ENCODE results near the gene DDX18.

Gene DDX18

DNA sequence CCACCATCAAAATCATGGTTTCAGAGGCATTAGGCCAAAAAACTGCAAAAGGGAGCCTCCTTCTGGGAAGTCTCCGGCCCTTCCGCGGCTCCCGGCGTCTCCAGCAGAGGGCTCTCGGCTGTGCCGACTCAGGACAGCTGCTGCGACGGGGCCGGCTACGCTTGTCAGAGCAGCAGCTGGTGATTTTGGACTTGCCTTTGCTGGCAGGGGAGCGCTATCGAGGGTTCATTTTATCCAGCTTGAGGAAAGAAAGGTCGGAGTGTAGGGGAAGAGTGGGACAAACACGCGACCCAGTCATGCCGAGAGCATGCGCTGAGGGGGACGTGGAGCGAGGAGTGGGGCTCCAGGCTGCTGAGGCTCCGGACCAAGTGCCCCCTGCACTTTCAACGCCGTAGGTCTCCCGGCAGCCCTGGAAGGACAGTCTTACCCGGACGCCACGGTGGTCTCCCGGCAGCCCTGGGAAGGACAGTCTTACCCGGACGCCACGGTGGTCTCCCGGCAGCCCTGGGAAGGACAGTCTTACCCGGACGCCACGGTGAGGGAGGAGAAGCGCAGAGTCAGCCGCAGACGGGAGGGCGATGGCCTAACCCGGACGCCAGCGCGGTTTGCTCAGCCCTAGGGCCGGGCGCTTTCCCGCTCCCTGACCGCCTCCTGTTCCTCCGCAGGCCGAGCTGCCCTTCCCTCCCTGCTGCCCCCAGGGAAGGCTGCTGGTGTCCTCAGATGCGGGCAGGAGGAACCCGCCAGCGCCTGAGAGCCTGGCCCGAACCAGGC, 21.7 kb downstream of the DDX18 start:
- peaks cover under 1% of the 10 kb centered on the region for H3K4me1 ChIP-seq (ENCODE audit: control insufficient read depth, low read depth, low read length)
- no peak overlapping the region for H3K9ac ChIP-seq (ENCODE audit: low read length)
- H3K9me3 ChIP-seq (ENCODE audit: control insufficient read depth, low read depth, low read length): no peaks in the 10 kb centered on the region
- peaks cover 18% of the 10 kb centered on the region for H3K36me3 ChIP-seq (ENCODE audit: control insufficient read depth, low read depth, low read length)
- H3K27ac ChIP-seq (ENCODE audit: low read length): no peak overlapping the region
- H3K4me3 ChIP-seq (ENCODE audit: low read length): peak overlapping the region; percentile 38
- H3K27me3 ChIP-seq (ENCODE audit: control insufficient read depth, insufficient read depth, low read length): peaks cover 3% of the 10 kb centered on the region

DNA sequence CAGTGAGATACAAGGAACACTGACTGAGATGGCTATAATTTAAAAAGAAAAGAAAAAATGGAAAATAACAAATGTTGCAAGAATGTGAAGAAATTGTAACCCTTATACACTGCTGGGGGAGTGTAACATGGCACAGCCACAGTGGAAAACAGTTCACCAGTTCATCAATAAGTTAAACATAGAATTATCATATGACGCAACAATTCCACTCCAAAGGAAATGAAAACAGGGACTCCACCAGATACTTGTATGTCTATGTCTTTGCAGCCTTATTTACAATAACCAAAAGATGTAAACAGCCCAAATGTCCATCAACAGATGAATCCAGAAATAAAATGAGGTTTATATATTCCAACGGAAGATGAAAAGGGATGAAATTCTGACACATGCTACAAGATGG, 30.8 kb downstream of the DDX18 start:
- Histone ChIP-seq H3K4me3 (ENCODE audit: low read length) (no peak overlapping the region), H3K9me3 (ENCODE audit: control insufficient read depth, low read depth, low read length) (no peaks in the 10 kb centered on the region), H3K9ac (ENCODE audit: low read length) (no peak overlapping the region), H3K4me1 (ENCODE audit: control insufficient read depth, low read depth, low read length) (peaks cover 23% of the 10 kb centered on the region), H3K27me3 (ENCODE audit: control insufficient read depth, insufficient read depth, low read length) (no peaks in the 10 kb centered on the region), H3K27ac (ENCODE audit: low read length) (no peak overlapping the region), H3K36me3 (ENCODE audit: control insufficient read depth, low read depth, low read length) (no peaks in the 10 kb centered on the region)

DNA sequence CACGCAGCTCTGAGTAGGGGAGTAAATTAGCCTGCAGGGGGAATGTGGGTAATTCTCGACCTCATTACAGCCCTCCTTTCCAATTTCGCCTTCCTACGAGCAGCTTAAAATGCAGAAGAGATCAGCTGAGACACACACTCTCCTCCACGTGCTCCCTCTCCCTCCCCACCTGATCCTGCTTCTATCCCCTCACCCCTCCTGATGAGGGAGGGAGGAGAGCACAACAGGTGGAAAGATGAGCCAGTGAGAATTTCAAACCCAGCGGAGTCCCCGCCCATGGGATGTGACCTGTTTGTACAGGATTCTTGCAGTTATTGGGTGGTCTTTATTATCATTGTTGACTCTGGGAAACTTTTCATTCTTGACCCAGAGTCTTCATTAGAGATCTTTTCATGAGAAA, 35.5 kb downstream of the DDX18 start:
- Histone ChIP-seq H3K4me1 (ENCODE audit: control insufficient read depth, low read depth, low read length) (peaks cover 25% of the 10 kb centered on the region), H3K4me3 (ENCODE audit: low read length) (peak overlapping the region; percentile 40), H3K27ac (ENCODE audit: low read length) (no peak overlapping the region), H3K9ac (ENCODE audit: low read length) (no peak overlapping the region), H3K36me3 (ENCODE audit: control insufficient read depth, low read depth, low read length) (no peaks in the 10 kb centered on the region), H3K27me3 (ENCODE audit: control insufficient read depth, insufficient read depth, low read length) (no peaks in the 10 kb centered on the region), H3K9me3 (ENCODE audit: control insufficient read depth, low read depth, low read length) (no peaks in the 10 kb centered on the region)

DNA sequence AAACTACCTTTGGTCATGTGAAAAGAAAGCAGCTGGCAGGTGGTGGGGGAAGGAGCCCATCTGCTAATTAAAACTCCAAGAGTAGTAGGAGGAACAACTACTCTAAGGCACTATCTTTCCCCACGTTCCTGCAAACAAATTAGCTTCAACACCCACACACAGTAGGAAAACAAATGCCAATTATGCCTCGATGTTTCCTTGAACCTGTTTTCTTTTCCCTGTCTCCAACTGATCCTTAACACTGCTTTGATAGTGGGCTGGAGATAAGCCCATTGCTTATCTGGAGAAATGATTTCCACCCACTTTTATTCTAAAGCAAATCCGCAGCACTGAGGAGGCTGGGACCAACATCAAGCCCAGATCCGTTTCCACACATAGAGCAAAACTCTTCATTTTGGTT, 36.0 kb downstream of the DDX18 start:
- no peaks in the 10 kb centered on the region for H3K36me3 ChIP-seq (ENCODE audit: control insufficient read depth, low read depth, low read length)
- no peak overlapping the region for H3K27ac ChIP-seq (ENCODE audit: low read length)
- peak overlapping the region; percentile 40 for H3K4me3 ChIP-seq (ENCODE audit: low read length)
- H3K27me3 ChIP-seq (ENCODE audit: control insufficient read depth, insufficient read depth, low read length): no peaks in the 10 kb centered on the region
- no peaks in the 10 kb centered on the region for H3K9me3 ChIP-seq (ENCODE audit: control insufficient read depth, low read depth, low read length)
- H3K9ac ChIP-seq (ENCODE audit: low read length): no peak overlapping the region
- peaks cover 25% of the 10 kb centered on the region for H3K4me1 ChIP-seq (ENCODE audit: control insufficient read depth, low read depth, low read length)

DNA sequence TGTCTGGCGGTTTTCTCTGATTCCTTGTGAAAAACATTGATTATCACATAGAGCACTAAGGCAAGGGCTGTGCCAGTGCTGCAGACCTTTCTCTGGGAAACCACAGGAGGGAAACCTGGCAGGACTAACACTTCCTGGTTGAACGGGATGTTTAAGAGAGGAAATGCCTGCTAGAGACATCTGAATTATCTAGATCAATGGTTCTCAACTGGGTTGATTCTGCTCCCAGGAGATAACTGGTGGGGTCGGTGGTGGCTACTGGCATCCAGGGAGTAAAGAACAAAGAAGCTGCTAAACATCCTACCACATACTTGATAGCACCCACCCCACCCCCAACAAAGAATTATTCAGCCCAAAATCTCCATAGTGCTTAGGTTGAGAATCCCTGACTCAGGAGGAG, 37.5 kb downstream of the DDX18 start:
- Histone ChIP-seq H3K4me3 (ENCODE audit: low read length) (no peak overlapping the region), H3K36me3 (ENCODE audit: control insufficient read depth, low read depth, low read length) (no peaks in the 10 kb centered on the region), H3K27ac (ENCODE audit: low read length) (no peak overlapping the region), H3K27me3 (ENCODE audit: control insufficient read depth, insufficient read depth, low read length) (no peaks in the 10 kb centered on the region), H3K9me3 (ENCODE audit: control insufficient read depth, low read depth, low read length) (no peaks in the 10 kb centered on the region), H3K9ac (ENCODE audit: low read length) (no peak overlapping the region), H3K4me1 (ENCODE audit: control insufficient read depth, low read depth, low read length) (peaks cover 25% of the 10 kb centered on the region)

DNA sequence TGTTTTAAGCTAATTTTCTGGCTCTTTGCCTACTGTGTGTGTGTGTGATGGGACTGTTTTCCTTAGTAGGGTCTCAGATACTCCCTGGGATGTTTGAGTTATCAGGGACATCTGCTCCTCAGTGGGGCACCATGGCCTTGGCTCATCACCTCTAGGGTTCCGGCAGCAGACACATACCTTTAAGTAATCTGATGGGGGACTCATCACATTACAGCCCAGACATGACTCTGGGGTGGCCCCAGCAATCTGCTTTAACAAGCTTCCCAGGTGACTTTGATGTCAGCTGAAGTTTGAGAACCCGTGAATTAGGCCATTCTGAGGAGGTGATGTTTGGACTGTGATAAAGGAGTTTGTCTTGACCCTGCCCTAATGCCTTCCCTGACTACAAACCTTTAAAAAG, 38.8 kb downstream of the DDX18 start:
- Histone ChIP-seq H3K27me3 (ENCODE audit: control insufficient read depth, insufficient read depth, low read length) (peaks cover 4% of the 10 kb centered on the region), H3K36me3 (ENCODE audit: control insufficient read depth, low read depth, low read length) (no peaks in the 10 kb centered on the region), H3K9ac (ENCODE audit: low read length) (no peak overlapping the region), H3K4me3 (ENCODE audit: low read length) (no peak overlapping the region), H3K4me1 (ENCODE audit: control insufficient read depth, low read depth, low read length) (peaks cover 25% of the 10 kb centered on the region), H3K9me3 (ENCODE audit: control insufficient read depth, low read depth, low read length) (no peaks in the 10 kb centered on the region), H3K27ac (ENCODE audit: low read length) (no peak overlapping the region)

DNA sequence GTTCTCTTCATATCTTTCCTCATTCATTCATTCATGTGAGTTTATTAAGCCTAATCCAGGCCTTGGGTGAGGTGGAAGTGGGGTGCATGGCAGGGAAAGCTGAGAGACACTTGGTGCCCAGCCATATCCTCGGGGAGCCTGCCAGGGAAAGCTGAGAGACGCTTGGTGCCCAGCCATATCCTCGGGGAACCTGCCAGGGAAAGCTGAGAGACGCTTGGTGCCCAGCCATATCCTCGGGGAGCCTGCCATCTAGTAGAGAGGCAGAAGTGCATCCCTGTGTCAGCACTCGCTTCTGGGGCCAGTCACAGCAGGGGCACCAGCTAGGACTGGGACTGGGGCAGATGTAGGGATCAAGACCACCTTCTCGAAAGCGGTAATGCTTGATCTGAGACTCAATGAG, 39.4 kb downstream of the DDX18 start:
- Histone ChIP-seq H3K36me3 (ENCODE audit: control insufficient read depth, low read depth, low read length) (no peaks in the 10 kb centered on the region), H3K4me1 (ENCODE audit: control insufficient read depth, low read depth, low read length) (peaks cover 25% of the 10 kb centered on the region), H3K4me3 (ENCODE audit: low read length) (no peak overlapping the region), H3K27ac (ENCODE audit: low read length) (no peak overlapping the region), H3K27me3 (ENCODE audit: control insufficient read depth, insufficient read depth, low read length) (peaks cover 5% of the 10 kb centered on the region), H3K9ac (ENCODE audit: low read length) (no peak overlapping the region), H3K9me3 (ENCODE audit: control insufficient read depth, low read depth, low read length) (no peaks in the 10 kb centered on the region)

DNA sequence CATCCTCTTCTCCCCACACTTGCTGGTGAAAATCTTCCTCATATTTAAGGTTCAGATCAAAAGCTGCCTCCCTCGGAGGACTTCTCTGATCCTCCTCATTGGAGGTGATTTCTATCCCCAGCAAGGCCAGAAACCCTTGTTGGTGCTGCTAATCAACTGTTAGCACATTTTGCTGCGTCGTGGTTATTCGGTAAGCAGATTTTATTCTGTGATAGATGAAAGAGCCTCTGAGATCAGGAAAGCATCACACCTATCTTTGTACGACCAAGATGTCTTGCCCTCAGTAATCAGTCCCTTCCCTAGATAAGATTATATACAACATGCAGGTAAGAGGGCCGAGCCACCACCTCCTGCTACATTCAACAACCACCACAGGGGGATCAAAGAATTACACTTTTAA, 40.1 kb downstream of the DDX18 start:
- peaks cover 20% of the 10 kb centered on the region for H3K4me1 ChIP-seq (ENCODE audit: control insufficient read depth, low read depth, low read length)
- no peaks in the 10 kb centered on the region for H3K9me3 ChIP-seq (ENCODE audit: control insufficient read depth, low read depth, low read length)
- no peak overlapping the region for H3K27ac ChIP-seq (ENCODE audit: low read length)
- peaks cover 5% of the 10 kb centered on the region for H3K27me3 ChIP-seq (ENCODE audit: control insufficient read depth, insufficient read depth, low read length)
- H3K36me3 ChIP-seq (ENCODE audit: control insufficient read depth, low read depth, low read length): no peaks in the 10 kb centered on the region
- no peak overlapping the region for H3K4me3 ChIP-seq (ENCODE audit: low read length)
- no peak overlapping the region for H3K9ac ChIP-seq (ENCODE audit: low read length)

DNA sequence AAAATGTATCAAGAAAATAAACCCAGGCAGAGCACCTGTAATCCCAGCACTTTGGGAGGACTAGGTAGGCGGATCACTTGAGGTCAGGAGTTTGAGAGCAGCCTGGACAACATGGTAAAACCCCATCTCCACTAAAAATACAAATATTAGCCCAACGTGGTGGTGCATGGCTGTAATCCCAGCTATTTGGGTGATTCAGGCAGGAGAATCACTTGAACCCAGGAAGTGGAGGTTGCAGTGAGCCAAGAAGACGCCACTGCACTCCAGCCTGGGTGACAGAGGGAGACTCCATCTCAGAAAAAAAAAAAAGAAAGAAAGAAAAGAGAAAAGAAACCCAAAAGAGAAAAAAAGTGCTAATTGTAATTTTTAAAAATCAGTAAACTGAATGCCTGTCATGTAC, 41.4 kb downstream of the DDX18 start:
- no peak overlapping the region for H3K9ac ChIP-seq (ENCODE audit: low read length)
- H3K27me3 ChIP-seq (ENCODE audit: control insufficient read depth, insufficient read depth, low read length): peaks cover 5% of the 10 kb centered on the region
- H3K4me3 ChIP-seq (ENCODE audit: low read length): no peak overlapping the region
- H3K9me3 ChIP-seq (ENCODE audit: control insufficient read depth, low read depth, low read length): no peaks in the 10 kb centered on the region
- H3K27ac ChIP-seq (ENCODE audit: low read length): no peak overlapping the region
- peaks cover 7% of the 10 kb centered on the region for H3K4me1 ChIP-seq (ENCODE audit: control insufficient read depth, low read depth, low read length)
- H3K36me3 ChIP-seq (ENCODE audit: control insufficient read depth, low read depth, low read length): no peaks in the 10 kb centered on the region

DNA sequence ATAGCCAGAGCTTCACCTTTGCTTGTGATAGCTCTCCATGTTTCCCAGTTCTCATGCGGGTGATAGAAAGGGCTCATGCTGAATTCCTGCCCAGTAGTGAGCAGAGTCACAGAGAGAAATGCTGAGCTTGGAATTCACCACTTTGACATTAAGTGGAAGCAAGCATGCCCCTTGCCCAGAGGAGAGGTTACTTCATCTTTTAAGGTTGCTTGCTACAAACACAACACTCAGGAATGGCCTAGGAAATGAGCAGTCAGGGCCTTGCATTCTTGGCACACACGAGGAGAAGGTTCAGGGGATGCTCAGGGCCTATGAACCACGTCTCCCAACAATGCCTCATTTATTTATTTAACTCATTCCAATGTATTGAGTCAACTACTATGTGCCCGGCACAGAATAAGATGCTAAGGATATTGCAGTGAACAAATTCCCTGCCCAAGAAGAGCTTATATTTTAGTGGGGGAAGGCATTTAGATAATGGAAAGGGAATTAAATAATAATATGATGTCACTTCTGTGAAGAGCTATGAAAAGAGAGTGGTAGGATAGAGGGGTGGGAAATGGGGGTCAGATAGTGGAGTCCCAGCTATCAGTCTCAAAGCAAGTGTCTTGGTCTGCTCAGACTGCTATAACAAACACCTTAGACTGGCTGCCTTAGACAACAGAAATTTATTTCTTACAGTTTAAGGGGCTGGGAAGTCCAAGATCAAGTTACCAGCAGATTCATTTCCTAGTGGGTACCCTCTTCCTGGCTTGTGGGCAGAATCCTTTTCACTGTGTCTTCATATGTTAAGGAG, 42.1 kb downstream of the DDX18 start:
- H3K36me3 ChIP-seq (ENCODE audit: control insufficient read depth, low read depth, low read length): no peaks in the 10 kb centered on the region
- no peak overlapping the region for H3K4me3 ChIP-seq (ENCODE audit: low read length)
- peaks cover 5% of the 10 kb centered on the region for H3K27me3 ChIP-seq (ENCODE audit: control insufficient read depth, insufficient read depth, low read length)
- no peaks in the 10 kb centered on the region for H3K9me3 ChIP-seq (ENCODE audit: control insufficient read depth, low read depth, low read length)
- no peak overlapping the region for H3K27ac ChIP-seq (ENCODE audit: low read length)
- H3K9ac ChIP-seq (ENCODE audit: low read length): no peak overlapping the region
- H3K4me1 ChIP-seq (ENCODE audit: control insufficient read depth, low read depth, low read length): peaks cover 7% of the 10 kb centered on the region

DNA sequence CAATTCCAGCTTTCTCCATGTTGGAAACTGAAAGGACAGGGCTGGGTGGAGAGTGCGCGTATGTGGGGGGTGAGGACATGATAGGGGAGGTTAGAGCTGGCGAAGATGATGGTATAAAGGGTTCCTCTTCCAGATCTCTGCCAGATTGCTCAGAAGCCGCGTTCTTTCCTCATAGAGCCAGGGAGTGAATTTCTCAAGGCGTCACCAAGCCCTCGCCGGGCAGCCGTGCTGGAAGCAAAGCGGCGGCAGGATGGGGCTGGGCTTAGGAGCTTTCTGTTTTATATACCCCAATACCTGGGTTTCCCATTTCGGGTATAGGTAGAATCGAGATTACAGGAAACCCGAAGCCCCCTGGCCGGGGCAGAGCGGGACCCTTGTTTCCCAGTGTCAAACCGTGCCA, 43.8 kb downstream of the DDX18 start:
- H3K27ac ChIP-seq (ENCODE audit: low read length): no peak overlapping the region
- H3K4me1 ChIP-seq (ENCODE audit: control insufficient read depth, low read depth, low read length): no peaks in the 10 kb centered on the region
- H3K9me3 ChIP-seq (ENCODE audit: control insufficient read depth, low read depth, low read length): no peaks in the 10 kb centered on the region
- H3K9ac ChIP-seq (ENCODE audit: low read length): no peak overlapping the region
- peak overlapping the region; percentile 13 for H3K4me3 ChIP-seq (ENCODE audit: low read length)
- peaks cover 5% of the 10 kb centered on the region for H3K27me3 ChIP-seq (ENCODE audit: control insufficient read depth, insufficient read depth, low read length)
- no peaks in the 10 kb centered on the region for H3K36me3 ChIP-seq (ENCODE audit: control insufficient read depth, low read depth, low read length)

Data from iPS-18a (cell line).